OCI-LY1 (cell line): ENCODE measurements around the gene ZMIZ1.

Source experiments
- CTCF ChIP-seq: fragments of 200-600 bp; sonication (generic), shearing (Covaris generic); IDR thresholded peaks from 2 replicates; pipeline ENCODE4 v1.5.1; 2017; ENCODE audit warnings: mild to moderate bottlenecking, antibody characterized with exemption, low read length, moderate library complexity, mixed read lengths
- EZH2 ChIP-seq: fragments of 200-600 bp; sonication (generic), shearing (Covaris generic); IDR thresholded peaks from 2 replicates; pipeline ENCODE4 v1.8.0; 2017; ENCODE audit warnings: borderline replicate concordance, mixed run types, mild to moderate bottlenecking, antibody characterized with exemption, low read length, moderate library complexity, mixed read lengths

- no peak for TF ChIP-seq CTCF
- no peak for TF ChIP-seq EZH2
These were observed 185.7 kb downstream of the ZMIZ1 start for GRCh38 chr10:79254333-79255006.
